Measurements from ENCODE around the gene IFT27. TPM values are rescaled to one million over a fixed set of nuclear protein-coding genes. Genes with fewer than 3 reads are reported as not detected.

The IFT27 gene
- total RNA-seq, 1 donor from 2014 or later = 30.2 TPM

- Histone ChIP-seq H3K9me3 (no peaks in the 10 kb centered on the region), H3K27ac (no peak overlapping the region), H3K36me3 (no peaks in the 10 kb centered on the region), H3K4me1 (peaks cover 13% of the 10 kb centered on the region), H3K4me3 (no peak overlapping the region), H3K27me3 (ENCODE audit: low read depth) (no peaks in the 10 kb centered on the region)
- DNase-seq = no peak
- intact Hi-C loops (cut with DNase I) = no loop called here
- TF ChIP-seq CTCF (IDR thresholded peaks at IDR 0.05) = no peak
- no peak for ATAC-seq
Observed at GRCh38 chr22:36772451-36772850, 3.5 kb downstream of the IFT27 start.

- DNase-seq (no peak), ATAC-seq (no peak)
- Histone ChIP-seq H3K9me3 (no peaks in the 10 kb centered on the region), H3K4me1 (peaks cover 9% of the 10 kb centered on the region), H3K36me3 (peaks cover 1% of the 10 kb centered on the region), H3K4me3 (no peak overlapping the region), H3K27ac (no peak overlapping the region), H3K27me3 (ENCODE audit: low read depth) (no peaks in the 10 kb centered on the region)
- intact Hi-C loops (cut with DNase I) = no loop called here
- no peak for TF ChIP-seq CTCF (IDR thresholded peaks at IDR 0.05)
Observed at GRCh38 chr22:36771356-36772063, 4.4 kb downstream of the IFT27 start.

- ATAC-seq (no peak), DNase-seq (no peak)
- H3K36me3 ChIP-seq = peaks cover 8% of the 10 kb centered on the region
- no peak for TF ChIP-seq CTCF (IDR thresholded peaks at IDR 0.05)
- no peaks in the 10 kb centered on the region for H3K27me3 ChIP-seq (ENCODE audit: low read depth)
- H3K4me1 ChIP-seq = peaks cover 8% of the 10 kb centered on the region
- H3K4me3 ChIP-seq = no peak overlapping the region
- no peak overlapping the region for H3K27ac ChIP-seq
- H3K9me3 ChIP-seq = no peaks in the 10 kb centered on the region
- intact Hi-C loops (cut with DNase I) = no loop called here
Observed at GRCh38 chr22:36770513-36771231, 5.2 kb downstream of the IFT27 start.

- no peak for TF ChIP-seq CTCF (IDR thresholded peaks at IDR 0.05)
- intact Hi-C loops (cut with DNase I) = no loop called here
- Histone ChIP-seq H3K36me3 (peaks cover 8% of the 10 kb centered on the region), H3K27me3 (ENCODE audit: low read depth) (no peaks in the 10 kb centered on the region), H3K4me1 (peaks cover 2% of the 10 kb centered on the region), H3K9me3 (no peaks in the 10 kb centered on the region), H3K4me3 (no peak overlapping the region), H3K27ac (no peak overlapping the region)
- DNase-seq (no peak), ATAC-seq (no peak)
Observed at GRCh38 chr22:36769541-36770512, 6.1 kb downstream of the IFT27 start.

GRCh38 chr22:36768616-36769015 lies 7.3 kb downstream of the IFT27 start:
- DNase-seq (no peak), ATAC-seq (no peak)
- H3K27me3 ChIP-seq (ENCODE audit: low read depth) = no peaks in the 10 kb centered on the region
- H3K9me3 ChIP-seq = no peaks in the 10 kb centered on the region
- intact Hi-C loops (cut with DNase I) = no loop called here
- H3K36me3 ChIP-seq = peaks cover 10% of the 10 kb centered on the region
- H3K4me1 ChIP-seq = no peaks in the 10 kb centered on the region
- no peak overlapping the region for H3K4me3 ChIP-seq
- no peak overlapping the region for H3K27ac ChIP-seq
- no peak for TF ChIP-seq CTCF (IDR thresholded peaks at IDR 0.05)
